ENCODE results near the gene PCDHGA7. TPM values are rescaled to one million over a fixed set of nuclear protein-coding genes. Genes with fewer than 3 reads are reported as not detected.

PCDHGA7 gene
- polyA plus RNA-seq, 1 donor (not counting 4 experiments of a cell fraction or from before 2014, with no cell fraction given): 0.13 TPM

GRCh38 chr5:141434006-141434405 is 51.5 kb downstream of the PCDHGA7 start:
- H3K27me3 ChIP-seq (ENCODE audit: control insufficient read depth, extremely low read depth, insufficient read depth, low read length): peaks cover 11% of the 10 kb centered on the region
- dilution Hi-C loops (cut with MboI; ENCODE audit: extremely low pct_ligation_motif_present, low sequenced_read_pairs): no loop called here
- peaks cover 14% of the 10 kb centered on the region for H3K9me3 ChIP-seq (ENCODE audit: control insufficient read depth, low read depth, low read length)
- no peak overlapping the region for H3K9ac ChIP-seq (ENCODE audit: control insufficient read depth, extremely low read depth, insufficient read depth, low read length)
- no peak overlapping the region for H3K4me2 ChIP-seq (ENCODE audit: control insufficient read depth, extremely low read depth, insufficient read depth, low read depth, low read length)
- TF ChIP-seq CTCF (optimal IDR thresholded peaks at IDR 0.05 in 1 of 3, IDR thresholded peaks at IDR 0.05 in 1 of 3, conservative IDR thresholded peaks at IDR 0.05 in 1 of 3; ENCODE audit: extremely low read depth in 1 of 3, insufficient read depth in 2 of 3, low read length in 3 of 3) (no peak), EZH2 (IDR thresholded peaks at IDR 0.05; ENCODE audit: low read length) (no peak)
- H3K4me1 ChIP-seq (ENCODE audit: control insufficient read depth, extremely low read depth, insufficient read depth, low read length): no peaks in the 10 kb centered on the region
- H4K20me1 ChIP-seq (ENCODE audit: control insufficient read depth, extremely low read depth, insufficient read depth, low read length): no peaks in the 10 kb centered on the region
- no peak overlapping the region for H3K4me3 ChIP-seq (ENCODE audit: control insufficient read depth in 2 of 3, extremely low read depth in 1 of 3, insufficient read depth in 2 of 3, low read depth in 1 of 3, low read length in 3 of 3)
- H3K79me2 ChIP-seq (ENCODE audit: control insufficient read depth, insufficient read depth, low read length): no peaks in the 10 kb centered on the region
- FAIRE-seq (no peak), DNase-seq (ENCODE audit: low read depth, low spot score) (no peak)
- H3K27ac ChIP-seq (ENCODE audit: control insufficient read depth, insufficient read depth, low read length): no peak overlapping the region
- no peaks in the 10 kb centered on the region for H3K36me3 ChIP-seq (ENCODE audit: control insufficient read depth in 2 of 2, extremely low read depth in 1 of 2, insufficient read depth in 2 of 2, low read length in 2 of 2)
- no peak overlapping the region for H2AFZ ChIP-seq (ENCODE audit: control insufficient read depth, low read length)
- no peaks in the 10 kb centered on the region for H3K9me1 ChIP-seq (ENCODE audit: control insufficient read depth, extremely low read depth, insufficient read depth, low read length)

Other genes with a start within 250 kb of the PCDHGA7 start
- 0.07 to 0.10 TPM (median 0.09 TPM) in 3 replicates for gene PCDHB5, start 247.5 kb upstream of the PCDHGA7 start, polyA plus RNA-seq
- 0.03 to 0.08 TPM (median 0.05 TPM) in 3 replicates for gene PCDHB6, start 232.7 kb upstream of the PCDHGA7 start, polyA plus RNA-seq
- not detected in 3 replicates for gene PCDHB7, start 210.1 kb upstream of the PCDHGA7 start, polyA plus RNA-seq
- not detected in 3 replicates for gene PCDHB8, start 205.0 kb upstream of the PCDHGA7 start, polyA plus RNA-seq
- 0.02 to 0.09 TPM (median 0.07 TPM) in 3 replicates for gene PCDHB16, start 200.4 kb upstream of the PCDHGA7 start, polyA plus RNA-seq
- 0.01 TPM in 1 of 3 replicates, not detected in the others for gene PCDHB9, start 195.6 kb upstream of the PCDHGA7 start, polyA plus RNA-seq
- gene PCDHB10, start 190.4 kb upstream of the PCDHGA7 start, polyA plus RNA-seq: 0.04 to 0.07 TPM (median 0.05 TPM) in 3 replicates
- gene PCDHB11, start 183.1 kb upstream of the PCDHGA7 start, polyA plus RNA-seq: not detected in 3 replicates
- gene PCDHB12, start 174.0 kb upstream of the PCDHGA7 start, polyA plus RNA-seq: 0.03 TPM in 1 of 3 replicates, not detected in the others
- gene PCDHB13, start 168.8 kb upstream of the PCDHGA7 start, polyA plus RNA-seq: 0.07 to 0.13 TPM (median 0.09 TPM) in 3 replicates
- gene PCDHB14, start 159.4 kb upstream of the PCDHGA7 start, polyA plus RNA-seq: 0.13 to 0.41 TPM (median 0.20 TPM) in 3 replicates
- gene PCDHB15, start 137.3 kb upstream of the PCDHGA7 start, polyA plus RNA-seq: 0.03 to 0.31 TPM (median 0.09 TPM) in 3 replicates
- gene SLC25A2, start 78.7 kb upstream of the PCDHGA7 start, polyA plus RNA-seq: not detected in 3 replicates
- 37.5 to 58.9 TPM (median 47.5 TPM) in 3 replicates for gene TAF7, start 62.0 kb upstream of the PCDHGA7 start, polyA plus RNA-seq
- gene PCDHGA1, start 52.2 kb upstream of the PCDHGA7 start, polyA plus RNA-seq: 0.08 to 0.17 TPM (median 0.09 TPM) in 3 replicates
- gene PCDHGA2, start 44.0 kb upstream of the PCDHGA7 start, polyA plus RNA-seq: 0.14 to 0.37 TPM (median 0.35 TPM) in 3 replicates
- gene PCDHGA3, start 38.9 kb upstream of the PCDHGA7 start, polyA plus RNA-seq: 0.03 to 0.05 TPM in 2 of 3 replicates, not detected in the other
- 0.08 to 0.15 TPM (median 0.09 TPM) in 3 replicates for gene PCDHGB1, start 32.6 kb upstream of the PCDHGA7 start, polyA plus RNA-seq
- 0.05 to 0.15 TPM (median 0.14 TPM) in 3 replicates for gene PCDHGA4, start 27.7 kb upstream of the PCDHGA7 start, polyA plus RNA-seq
- gene PCDHGB2, start 22.7 kb upstream of the PCDHGA7 start, polyA plus RNA-seq: 0.12 to 0.15 TPM (median 0.12 TPM) in 3 replicates
- 0.01 to 0.07 TPM (median 0.06 TPM) in 3 replicates for gene PCDHGA5, start 18.6 kb upstream of the PCDHGA7 start, polyA plus RNA-seq
- gene PCDHGB3, start 12.5 kb upstream of the PCDHGA7 start, polyA plus RNA-seq: 0.17 to 0.28 TPM (median 0.18 TPM) in 3 replicates
- gene PCDHGA6, start 8.9 kb upstream of the PCDHGA7 start, polyA plus RNA-seq: 0.16 to 0.36 TPM (median 0.28 TPM) in 3 replicates
- gene PCDHGB4, start 5.0 kb downstream of the PCDHGA7 start, polyA plus RNA-seq: 1.6 to 2.7 TPM (median 2.4 TPM) in 3 replicates
- gene PCDHGA8, start 9.9 kb downstream of the PCDHGA7 start, polyA plus RNA-seq: 0.08 to 0.09 TPM (median 0.09 TPM) in 3 replicates
- 1.8 to 4.3 TPM (median 1.9 TPM) in 3 replicates for gene PCDHGB5, start 15.2 kb downstream of the PCDHGA7 start, polyA plus RNA-seq
- gene PCDHGA9, start 20.0 kb downstream of the PCDHGA7 start, polyA plus RNA-seq: 0.24 to 0.35 TPM (median 0.28 TPM) in 3 replicates
- 0.19 to 0.30 TPM (median 0.23 TPM) in 3 replicates for gene PCDHGB6, start 25.3 kb downstream of the PCDHGA7 start, polyA plus RNA-seq
- gene PCDHGA10, start 30.2 kb downstream of the PCDHGA7 start, polyA plus RNA-seq: 1.3 to 1.8 TPM (median 1.6 TPM) in 3 replicates
- gene PCDHGB7, start 34.9 kb downstream of the PCDHGA7 start, polyA plus RNA-seq: 0.66 to 1.1 TPM (median 0.69 TPM) in 3 replicates
- 1.4 to 2.5 TPM (median 1.4 TPM) in 3 replicates for gene PCDHGA11, start 38.3 kb downstream of the PCDHGA7 start, polyA plus RNA-seq
- gene PCDHGA12, start 47.8 kb downstream of the PCDHGA7 start, polyA plus RNA-seq: 0.69 to 1.9 TPM (median 1.0 TPM) in 3 replicates
- 9.8 to 45.1 TPM (median 15.2 TPM) in 3 replicates for gene PCDHGC3, start 93.2 kb downstream of the PCDHGA7 start, polyA plus RNA-seq
- 0.12 to 0.15 TPM (median 0.13 TPM) in 3 replicates for gene PCDHGC4, start 102.3 kb downstream of the PCDHGA7 start, polyA plus RNA-seq
- gene PCDHGC5, start 106.3 kb downstream of the PCDHGA7 start, polyA plus RNA-seq: 0.77 to 1.6 TPM (median 1.5 TPM) in 3 replicates
- 64.7 to 130 TPM (median 72.0 TPM) in 3 replicates for gene DIAPH1, start 236.3 kb downstream of the PCDHGA7 start, polyA plus RNA-seq

Measured in keratinocyte (primary cell).